IMR-90 (cell line): ENCODE measurements around the gene COQ2. TPM values are rescaled to one million over a fixed set of nuclear protein-coding genes. Genes with fewer than 3 reads are reported as not detected.

Experiments used
- ATAC-seq: fragments of 200-7000 bp; cut with Tn5 transposase; 2 replicates; pipeline ENCODE4 v1.9.1; 2020; ENCODE audit warnings: low read depth, mild to moderate bottlenecking, moderate library complexity
- BruUV-seq: library from RNA; stranded (reverse); fragments of 400-500 nt; replicated peaks from 2 replicates; lab custom pipeline; 2021; lab: Mats Ljungman, UMichigan
- CTCF ChIA-PET: fragments of 300-600 bp; formaldehyde crosslinking; extraction: SDS; loops from one replicate; lab custom pipeline; 2021; ENCODE audit warnings: antibody characterized with exemption; lab: Yijun Ruan, JAX
- POLR2A ChIA-PET: fragments of 300-600 bp; sonication (Branson Sonifier 250); formaldehyde crosslinking; loops from one replicate; lab custom pipeline; 2022; ENCODE audit warnings: antibody characterized with exemption; ENCODE audit not compliant: unreplicated experiment; lab: Charles Lee
- DNase-seq: peaks from one replicate; pipeline ENCODE4 v3.0.0; 2013
- H2AFZ ChIP-seq: replicated peaks from 2 replicates; pipeline ENCODE3; 2013; ENCODE audit warnings: low read length, mild to moderate bottlenecking; ENCODE audit not compliant: poor library complexity
- H2AK5ac ChIP-seq: 2 replicates; pipeline ENCODE4 v1.6.1; 2013; ENCODE audit warnings: low read depth, low read length, inconsistent platforms
- H2AK9ac ChIP-seq: replicated peaks from 2 replicates; pipeline ENCODE3; 2013; ENCODE audit warnings: mild to moderate bottlenecking, low read depth, low read length, moderate library complexity; ENCODE audit not compliant: poor library complexity
- H2BK120ac ChIP-seq: 2 replicates; pipeline ENCODE4 v1.6.1; 2013; ENCODE audit warnings: low read depth, low read length, inconsistent platforms
- H2BK15ac ChIP-seq: 3 replicates; pipeline ENCODE4 v1.6.1; 2013; ENCODE audit warnings: low read depth, low read length, inconsistent platforms
- H2BK20ac ChIP-seq: 2 replicates; pipeline ENCODE4 v1.6.1; 2013; ENCODE audit warnings: low read depth, mild to moderate bottlenecking, inconsistent platforms, low read length, moderate library complexity
- H2BK5ac ChIP-seq: 2 replicates; pipeline ENCODE4 v1.6.1; 2013; ENCODE audit warnings: mild to moderate bottlenecking, low read depth, low read length, inconsistent platforms; ENCODE audit not compliant: poor library complexity, severe bottlenecking
- H3K14ac ChIP-seq: replicated peaks from 2 replicates; pipeline ENCODE4 v1.6.1; 2013; ENCODE audit warnings: low read depth, low read length, inconsistent platforms
- H3K18ac ChIP-seq: 2 replicates; pipeline ENCODE4 v1.6.1; 2013; ENCODE audit warnings: low read depth, low read length, control low read depth
- H3K23ac ChIP-seq: 2 replicates; pipeline ENCODE4 v1.6.1; 2013; ENCODE audit warnings: low read depth, low read length, inconsistent platforms
- H3K27ac ChIP-seq: 2 replicates; pipeline ENCODE4 v1.5.1; 2013; ENCODE audit warnings: mild to moderate bottlenecking, control low read depth, low read length; ENCODE audit not compliant: insufficient read depth
- H3K27me3 ChIP-seq: 2 replicates; pipeline ENCODE4 v1.6.1; 2013; ENCODE audit warnings: low read length; ENCODE audit not compliant: control insufficient read depth, insufficient read depth
- H3K36me3 ChIP-seq: 2 replicates; pipeline ENCODE4 v1.6.1; 2013; ENCODE audit warnings: low read length, mixed read lengths; ENCODE audit not compliant: control insufficient read depth, insufficient read depth
- H3K4ac ChIP-seq: 2 replicates; pipeline ENCODE4 v1.6.1; 2013; ENCODE audit warnings: low read depth, low read length, inconsistent platforms
- H3K4me1 ChIP-seq: 2 replicates; pipeline ENCODE4 v1.6.1; 2013; ENCODE audit warnings: low read length, mixed read lengths; ENCODE audit not compliant: control insufficient read depth, insufficient read depth
- H3K4me2 ChIP-seq: 2 replicates; pipeline ENCODE4 v1.6.1; 2013; ENCODE audit warnings: low read depth, mild to moderate bottlenecking, control low read depth, low read length, moderate library complexity
- H3K4me3 ChIP-seq: 2 replicates; pipeline ENCODE4 v1.5.1; 2013; ENCODE audit warnings: low read depth, mild to moderate bottlenecking, control low read depth, low read length, moderate library complexity; ENCODE audit not compliant: insufficient read depth
- H3K56ac ChIP-seq: 2 replicates; pipeline ENCODE4 v1.6.1; 2013; ENCODE audit warnings: low read length, inconsistent platforms; ENCODE audit not compliant: insufficient read depth; ENCODE audit errors: extremely low read depth
- H3K79me1 ChIP-seq, 2 experiments: 2 replicates each; pipeline ENCODE4 v1.6.1; 2013; ENCODE audit warnings: low read length in 2 of 2, inconsistent platforms in 1 of 2, low read depth in 1 of 2
- H3K9ac ChIP-seq: 2 replicates; pipeline ENCODE4 v1.6.1; 2013; ENCODE audit warnings: low read depth, low read length, control low read depth
- H3K9me1 ChIP-seq: 2 replicates; pipeline ENCODE4 v1.6.1; 2013; ENCODE audit warnings: low read length, inconsistent platforms; ENCODE audit not compliant: insufficient read depth
- H3K9me3 ChIP-seq: 2 replicates; pipeline ENCODE4 v1.6.1; 2013; ENCODE audit warnings: low read length; ENCODE audit not compliant: control insufficient read depth, insufficient read depth
- H4K20me1 ChIP-seq: 2 replicates; pipeline ENCODE4 v1.6.1; 2013; ENCODE audit warnings: low read length, inconsistent platforms; ENCODE audit not compliant: insufficient read depth
- H4K5ac ChIP-seq: 2 replicates; pipeline ENCODE4 v1.6.1; 2013; ENCODE audit warnings: mild to moderate bottlenecking, low read depth, low read length, control low read depth
- H4K8ac ChIP-seq, 2 experiments: 2 replicates each; pipeline ENCODE4 v1.6.1; 2013; ENCODE audit warnings: low read depth in 2 of 2, low read length in 2 of 2, control low read depth in 1 of 2, inconsistent platforms in 1 of 2
- H4K91ac ChIP-seq: 2 replicates; pipeline ENCODE4 v1.6.1; 2013; ENCODE audit warnings: low read depth, low read length, inconsistent platforms; ENCODE audit not compliant: insufficient read depth
- MAZ ChIP-seq: IDR thresholded peaks from 2 replicates; pipeline ENCODE4 v1.6.1; 2012; ENCODE audit warnings: low read depth, mild to moderate bottlenecking, low read length, improper control_type of control experiment, moderate library complexity, borderline replicate concordance
- NFE2L2 ChIP-seq: fragments of 150-350 bp; IDR thresholded peaks from 2 replicates; pipeline ENCODE4 v1.6.1; 2016; ENCODE audit warnings: low read depth, mild to moderate bottlenecking, low read length
- POLR2A ChIP-seq: IDR thresholded peaks from 2 replicates; pipeline ENCODE4 v1.6.1; 2012; ENCODE audit warnings: mild to moderate bottlenecking, low read depth, low read length
- RCOR1 ChIP-seq: IDR thresholded peaks from 2 replicates; pipeline ENCODE4 v1.6.1; 2012; ENCODE audit warnings: mild to moderate bottlenecking, low read length, improper control_type of control experiment; ENCODE audit not compliant: insufficient replicate concordance
- SMC3 ChIP-seq: fragments of 150-350 bp; IDR thresholded peaks from 2 replicates; pipeline ENCODE4 v1.6.1; 2016; ENCODE audit warnings: low read depth, mild to moderate bottlenecking, antibody characterized with exemption, low read length, moderate library complexity
- WGBS, 2 experiments: methylation state at CpG; one replicate each; pipeline versions ENCODE4 v1.1.5 to v1.1.7; 2013; ENCODE audit warnings: missing lambda C conversion rate in 2 of 2; ENCODE audit not compliant: insufficient read length in 1 of 2; ENCODE audit errors: extremely low coverage in 2 of 2; 5-methylcytosine and 5-hydroxymethylcytosine counted together
- dilution Hi-C: fragments of 300-500 bp; cut with HindIII; formaldehyde crosslinking; loops from one replicate; pipeline ENCODE4 v1.14.3; 2018; ENCODE audit warnings: low sequenced_read_pairs; ENCODE audit not compliant: unreplicated experiment
- in situ Hi-C: fragments of 300-500 bp; cut with MboI; formaldehyde crosslinking; loops from 3 replicates; pipeline ENCODE4 v1.14.3; 2019; ENCODE audit warnings: low sequenced_read_pairs, inconsistent platforms, mixed read lengths
- intact Hi-C: fragments of 100-400 bp; cut with micrococcal nuclease; formaldehyde crosslinking; loops from 2 replicates; pipeline ENCODE4 v1.10.0; 2022
- polyA plus RNA-seq, 3 experiments: library from polyadenylated mRNA; depleted of rRNA; stranded (reverse); fragments of >200 nt; gene quantifications; 2 replicates each; pipeline ENCODE4 v1.2.3, GENCODE V29; 2012; ENCODE audit warnings: low replicate concordance in 1 of 3
- total RNA-seq: library from RNA; depleted of rRNA; stranded (reverse); fragments of >200 nt; gene quantifications from 2 replicates; pipeline ENCODE4 v1.2.3, GENCODE V29; 2012

The COQ2 gene
- total and polyA plus RNA-seq, 2 of the 4 experiments (the other 2 are of a cell fraction) = 7.3 to 7.4 TPM

DNA sequence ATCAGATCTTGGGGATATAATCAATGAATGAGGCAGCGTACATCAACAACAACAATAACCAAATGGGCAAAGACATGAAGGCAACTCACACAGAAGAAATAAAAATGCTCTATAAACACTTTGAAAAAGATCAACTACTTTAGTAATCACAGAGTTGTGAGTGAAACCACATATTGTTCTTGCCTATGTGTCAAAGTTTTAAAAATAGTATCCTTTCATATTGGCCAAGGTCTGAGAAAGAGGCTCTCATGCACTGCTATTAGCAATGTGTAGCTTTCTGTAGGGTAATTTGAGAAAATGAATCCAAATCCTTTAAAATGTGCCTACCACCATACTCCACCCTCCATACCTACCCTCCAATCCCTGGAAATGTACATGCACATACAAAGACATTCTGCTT lies 25.0 kb downstream of the COQ2 start:
- H3K4me3 ChIP-seq = no peak overlapping the region
- ChIA-PET CTCF (interaction anchor here (1.7 kb wide), 1 partner anchor 8 kb away, joined by 4 read pairs; no protein-coding TSS in a partner anchor), POLR2A (no interaction called here)
- H3K36me3 ChIP-seq = peaks cover 3% of the 10 kb centered on the region; the same call in 1 of the 2 replicates
- peak overlapping the region; percentile 85; the same call in 1 of the 2 replicates for H2BK20ac ChIP-seq
- ATAC-seq (no peak), DNase-seq (no peak)
- H3K4me1 ChIP-seq = peaks cover 8% of the 10 kb centered on the region
- no peaks in the 10 kb centered on the region for H3K9me3 ChIP-seq
- TF ChIP-seq POLR2A = no peak
- no peak for TF ChIP-seq MAZ
- no peak for TF ChIP-seq RCOR1
- no peak for TF ChIP-seq SMC3
- TF ChIP-seq NFE2L2 = no peak
- no peak overlapping the region for H3K4me2 ChIP-seq
- no peaks in the 10 kb centered on the region for H3K27me3 ChIP-seq
- in situ Hi-C loops = loop anchor here (5.0 kb wide), 1 partner anchor 192 kb away; no protein-coding TSS in a partner anchor
- dilution Hi-C loops = no loop called here
- H3K79me1 ChIP-seq = 0 out of 4 replicates have a peak, but pooled peaks cover 0 to 3% of the 10 kb centered on the region in 2 experiments
- H3K18ac ChIP-seq = no peak overlapping the region; the same call in 1 of the 2 replicates
- no CpG with 5 or more reads among the region's 1 CpG for WGBS, 2 experiments
- BruUV-seq = no TSS peak
- no peak overlapping the region for H2AFZ ChIP-seq
- H4K20me1 ChIP-seq = no peaks in the 10 kb centered on the region
- no peak overlapping the region for H4K8ac ChIP-seq
- H3K9ac ChIP-seq = no peak overlapping the region
- no peak overlapping the region; the same call in 1 of the 2 replicates for H4K91ac ChIP-seq
- H2BK5ac ChIP-seq = no peak overlapping the region
- no peak overlapping the region; the same call in 1 of the 2 replicates for H3K4ac ChIP-seq
- H3K9me1 ChIP-seq = peaks cover 7% of the 10 kb centered on the region
- intact Hi-C loops = no loop called here
- H2BK120ac ChIP-seq = no peak overlapping the region; the same call in 1 of the 2 replicates
- H4K5ac ChIP-seq = no peak overlapping the region
- no peak overlapping the region for H3K56ac ChIP-seq
- no peak overlapping the region for H2AK9ac ChIP-seq
- H3K14ac ChIP-seq = no peak overlapping the region
- H2AK5ac ChIP-seq = no peak overlapping the region
- H2BK15ac ChIP-seq = 0 out of 3 replicates have a peak overlapping the region, but pooled peaks have one; percentile 55
- H3K27ac ChIP-seq = no peak overlapping the region
- 0 out of 2 replicates have a peak overlapping the region, but pooled peaks have one; percentile 60 for H3K23ac ChIP-seq
